Panc1 (cell line): ENCODE measurements around the gene IL17REL.

Experiments
- POLR2AphosphoS5 ChIP-seq: IDR thresholded peaks from 2 replicates; pipeline ENCODE4 v1.6.1; 2012; ENCODE audit warnings: mild to moderate bottlenecking, low read depth, low read length, moderate library complexity
- TCF7L2 ChIP-seq: IDR thresholded peaks from 2 replicates; pipeline ENCODE4 v1.6.1; 2011; ENCODE audit warnings: mild to moderate bottlenecking, low read depth, low read length, inconsistent platforms
- TF ChIP-seq, protein P1 (sequence below): fragments of 450-650 bp; IDR thresholded peaks from 2 replicates; pipeline ENCODE4 v1.5.1; 2017; ENCODE audit warnings: mild to moderate bottlenecking

- TF ChIP-seq, protein P1, sequence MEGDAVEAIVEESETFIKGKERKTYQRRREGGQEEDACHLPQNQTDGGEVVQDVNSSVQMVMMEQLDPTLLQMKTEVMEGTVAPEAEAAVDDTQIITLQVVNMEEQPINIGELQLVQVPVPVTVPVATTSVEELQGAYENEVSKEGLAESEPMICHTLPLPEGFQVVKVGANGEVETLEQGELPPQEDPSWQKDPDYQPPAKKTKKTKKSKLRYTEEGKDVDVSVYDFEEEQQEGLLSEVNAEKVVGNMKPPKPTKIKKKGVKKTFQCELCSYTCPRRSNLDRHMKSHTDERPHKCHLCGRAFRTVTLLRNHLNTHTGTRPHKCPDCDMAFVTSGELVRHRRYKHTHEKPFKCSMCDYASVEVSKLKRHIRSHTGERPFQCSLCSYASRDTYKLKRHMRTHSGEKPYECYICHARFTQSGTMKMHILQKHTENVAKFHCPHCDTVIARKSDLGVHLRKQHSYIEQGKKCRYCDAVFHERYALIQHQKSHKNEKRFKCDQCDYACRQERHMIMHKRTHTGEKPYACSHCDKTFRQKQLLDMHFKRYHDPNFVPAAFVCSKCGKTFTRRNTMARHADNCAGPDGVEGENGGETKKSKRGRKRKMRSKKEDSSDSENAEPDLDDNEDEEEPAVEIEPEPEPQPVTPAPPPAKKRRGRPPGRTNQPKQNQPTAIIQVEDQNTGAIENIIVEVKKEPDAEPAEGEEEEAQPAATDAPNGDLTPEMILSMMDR, result no peak
- no peak for TF ChIP-seq TCF7L2
- no peak for TF ChIP-seq POLR2AphosphoS5
Observed at GRCh38 chr22:49953680-49954344, 58.8 kb downstream of the IL17REL start.
